Panc1 (cell line): ENCODE results near the gene TREM2. TPM values are rescaled to one million over a fixed set of nuclear protein-coding genes. Genes with fewer than 3 reads are reported as not detected.

ENCODE experiments used
- ATAC-seq: fragments of 200-7000 bp; cut with Tn5 transposase; 2 replicates; pipeline ENCODE4 v1.9.1; 2020; ENCODE audit warnings: mild to moderate bottlenecking, moderate library complexity
- BruUV-seq: library from RNA; stranded (reverse); fragments of 400-500 nt; replicated peaks from 2 replicates; lab custom pipeline; 2021; lab: Mats Ljungman, UMichigan
- CTCF ChIA-PET: fragments of 300-600 bp; sonication (Branson Sonifier 250); formaldehyde crosslinking; loops from one replicate; lab custom pipeline; 2022; ENCODE audit warnings: antibody characterized with exemption; lab: Charles Lee
- POLR2A ChIA-PET: fragments of 300-600 bp; sonication (Branson Sonifier 250); formaldehyde crosslinking; loops from one replicate; lab custom pipeline; 2022; ENCODE audit warnings: antibody characterized with exemption; lab: Charles Lee
- DNase-seq: peaks from one replicate; pipeline ENCODE4 v3.0.0-alpha.2; 2010; ENCODE audit warnings: low read depth, low spot score
- H3K27ac ChIP-seq: 2 replicates; pipeline ENCODE4 v1.5.1; 2011; ENCODE audit warnings: mild to moderate bottlenecking, low read length, inconsistent platforms
- H3K27me3 ChIP-seq: fragments of 200-500 bp; sonication (Bioruptor generic); 2 replicates; pipeline ENCODE4 v1.6.0; 2014; ENCODE audit warnings: low read length, inconsistent platforms; ENCODE audit not compliant: control insufficient read depth, insufficient read depth
- H3K36me3 ChIP-seq: fragments of 200-500 bp; sonication (Bioruptor generic); 2 replicates; pipeline ENCODE4 v1.5.1; 2014; ENCODE audit warnings: inconsistent platforms, mild to moderate bottlenecking, low read length, moderate library complexity; ENCODE audit not compliant: control insufficient read depth, insufficient read depth
- H3K4me1 ChIP-seq: 2 replicates; pipeline ENCODE4 v1.5.1; 2011; ENCODE audit warnings: inconsistent platforms, mild to moderate bottlenecking, low read length, moderate library complexity; ENCODE audit not compliant: control insufficient read depth, insufficient read depth
- H3K4me3 ChIP-seq, 2 experiments: 2 replicates each; pipeline ENCODE4 v1.5.1; 2011 to 2012; ENCODE audit warnings: low read depth in 2 of 2, low read length in 2 of 2, mild to moderate bottlenecking in 2 of 2, inconsistent platforms in 1 of 2, moderate library complexity in 1 of 2
- H3K9me3 ChIP-seq: fragments of 200-500 bp; sonication (Bioruptor generic); 2 replicates; pipeline ENCODE4 v1.5.1; 2014; ENCODE audit warnings: low read depth, mild to moderate bottlenecking, inconsistent platforms, low read length, moderate library complexity; ENCODE audit not compliant: control insufficient read depth, insufficient read depth
- POLR2AphosphoS5 ChIP-seq: IDR thresholded peaks from 2 replicates; pipeline ENCODE4 v1.6.1; 2012; ENCODE audit warnings: mild to moderate bottlenecking, low read depth, low read length, moderate library complexity
- SIN3A ChIP-seq: IDR thresholded peaks from 2 replicates; pipeline ENCODE4 v1.6.1; 2012; ENCODE audit warnings: low read depth, mild to moderate bottlenecking, low read length, moderate library complexity, borderline replicate concordance; ENCODE audit not compliant: insufficient read depth
- TCF7L2 ChIP-seq: IDR thresholded peaks from 2 replicates; pipeline ENCODE4 v1.6.1; 2011; ENCODE audit warnings: mild to moderate bottlenecking, low read depth, low read length, inconsistent platforms
- in situ Hi-C: cut with HindIII; loops from 2 replicates; pipeline ENCODE4 v1.10.0; 2016; ENCODE audit warnings: low sequenced_read_pairs, low pct_unique_long_range_greater_than_20kb
- intact Hi-C: fragments of 100-400 bp; cut with micrococcal nuclease; formaldehyde crosslinking; loops from one replicate; pipeline ENCODE4 v1.10.0; 2022; ENCODE audit not compliant: unreplicated experiment
- total RNA-seq: library from RNA; stranded (reverse); gene quantifications from one replicate; pipeline ENCODE4 v1.2.1, GENCODE V29; 2021; ENCODE audit not compliant: unreplicated experiment
- TF ChIP-seq, protein P1 (sequence below), 2 experiments: IDR thresholded peaks; 2 replicates each; pipeline ENCODE4 v1.6.1; 2011 to 2012; ENCODE audit warnings: low read depth in 2 of 2, control low read depth in 1 of 2, low read length in 1 of 2, mild to moderate bottlenecking in 1 of 2, moderate library complexity in 1 of 2; ENCODE audit not compliant: insufficient read depth in 1 of 2
- TF ChIP-seq, protein P2 (sequence below): fragments of 450-650 bp; IDR thresholded peaks from 2 replicates; pipeline ENCODE4 v1.5.1; 2017; ENCODE audit warnings: mild to moderate bottlenecking

TREM2 gene
- total RNA-seq, 1 experiment from 2014 or later = not detected

- intact Hi-C loops = no loop called here
- no peak for ATAC-seq
- TF ChIP-seq SIN3A = no peak
- no peak for TF ChIP-seq POLR2AphosphoS5
- TF ChIP-seq TCF7L2 = no peak
- TF ChIP-seq, protein P1, sequence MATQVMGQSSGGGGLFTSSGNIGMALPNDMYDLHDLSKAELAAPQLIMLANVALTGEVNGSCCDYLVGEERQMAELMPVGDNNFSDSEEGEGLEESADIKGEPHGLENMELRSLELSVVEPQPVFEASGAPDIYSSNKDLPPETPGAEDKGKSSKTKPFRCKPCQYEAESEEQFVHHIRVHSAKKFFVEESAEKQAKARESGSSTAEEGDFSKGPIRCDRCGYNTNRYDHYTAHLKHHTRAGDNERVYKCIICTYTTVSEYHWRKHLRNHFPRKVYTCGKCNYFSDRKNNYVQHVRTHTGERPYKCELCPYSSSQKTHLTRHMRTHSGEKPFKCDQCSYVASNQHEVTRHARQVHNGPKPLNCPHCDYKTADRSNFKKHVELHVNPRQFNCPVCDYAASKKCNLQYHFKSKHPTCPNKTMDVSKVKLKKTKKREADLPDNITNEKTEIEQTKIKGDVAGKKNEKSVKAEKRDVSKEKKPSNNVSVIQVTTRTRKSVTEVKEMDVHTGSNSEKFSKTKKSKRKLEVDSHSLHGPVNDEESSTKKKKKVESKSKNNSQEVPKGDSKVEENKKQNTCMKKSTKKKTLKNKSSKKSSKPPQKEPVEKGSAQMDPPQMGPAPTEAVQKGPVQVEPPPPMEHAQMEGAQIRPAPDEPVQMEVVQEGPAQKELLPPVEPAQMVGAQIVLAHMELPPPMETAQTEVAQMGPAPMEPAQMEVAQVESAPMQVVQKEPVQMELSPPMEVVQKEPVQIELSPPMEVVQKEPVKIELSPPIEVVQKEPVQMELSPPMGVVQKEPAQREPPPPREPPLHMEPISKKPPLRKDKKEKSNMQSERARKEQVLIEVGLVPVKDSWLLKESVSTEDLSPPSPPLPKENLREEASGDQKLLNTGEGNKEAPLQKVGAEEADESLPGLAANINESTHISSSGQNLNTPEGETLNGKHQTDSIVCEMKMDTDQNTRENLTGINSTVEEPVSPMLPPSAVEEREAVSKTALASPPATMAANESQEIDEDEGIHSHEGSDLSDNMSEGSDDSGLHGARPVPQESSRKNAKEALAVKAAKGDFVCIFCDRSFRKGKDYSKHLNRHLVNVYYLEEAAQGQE (IDR thresholded peaks at IDR 0.05; ENCODE audit: insufficient read depth in 1 of 2, low read depth in 2 of 2, low read length in 1 of 2) = no peak
- TF ChIP-seq, protein P2, sequence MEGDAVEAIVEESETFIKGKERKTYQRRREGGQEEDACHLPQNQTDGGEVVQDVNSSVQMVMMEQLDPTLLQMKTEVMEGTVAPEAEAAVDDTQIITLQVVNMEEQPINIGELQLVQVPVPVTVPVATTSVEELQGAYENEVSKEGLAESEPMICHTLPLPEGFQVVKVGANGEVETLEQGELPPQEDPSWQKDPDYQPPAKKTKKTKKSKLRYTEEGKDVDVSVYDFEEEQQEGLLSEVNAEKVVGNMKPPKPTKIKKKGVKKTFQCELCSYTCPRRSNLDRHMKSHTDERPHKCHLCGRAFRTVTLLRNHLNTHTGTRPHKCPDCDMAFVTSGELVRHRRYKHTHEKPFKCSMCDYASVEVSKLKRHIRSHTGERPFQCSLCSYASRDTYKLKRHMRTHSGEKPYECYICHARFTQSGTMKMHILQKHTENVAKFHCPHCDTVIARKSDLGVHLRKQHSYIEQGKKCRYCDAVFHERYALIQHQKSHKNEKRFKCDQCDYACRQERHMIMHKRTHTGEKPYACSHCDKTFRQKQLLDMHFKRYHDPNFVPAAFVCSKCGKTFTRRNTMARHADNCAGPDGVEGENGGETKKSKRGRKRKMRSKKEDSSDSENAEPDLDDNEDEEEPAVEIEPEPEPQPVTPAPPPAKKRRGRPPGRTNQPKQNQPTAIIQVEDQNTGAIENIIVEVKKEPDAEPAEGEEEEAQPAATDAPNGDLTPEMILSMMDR = no peak
- no peaks in the 10 kb centered on the region for H3K9me3 ChIP-seq
- no peak overlapping the region for H3K27ac ChIP-seq
- H3K4me1 ChIP-seq = no peaks in the 10 kb centered on the region
- no peak for DNase-seq
- POLR2A ChIA-PET = no interaction called here
- CTCF ChIA-PET = no interaction called here
- no TSS peak for BruUV-seq
- no peak overlapping the region for H3K4me3 ChIP-seq
- H3K36me3 ChIP-seq = no peaks in the 10 kb centered on the region
- peaks cover 9% of the 10 kb centered on the region; the same call in 1 of the 2 replicates for H3K27me3 ChIP-seq
- in situ Hi-C loops = no loop called here
Observed at GRCh38 chr6:41175084-41175483, 12.2 kb upstream of the TREM2 start.

- H3K27ac ChIP-seq = no peak overlapping the region
- CTCF ChIA-PET = interaction anchor here (0.6 kb wide), 1 partner anchor 262 kb away, joined by 4 read pairs; no protein-coding TSS in a partner anchor
- no peak overlapping the region for H3K4me3 ChIP-seq
- H3K27me3 ChIP-seq = peaks cover 9% of the 10 kb centered on the region; the same call in 1 of the 2 replicates
- TF ChIP-seq POLR2AphosphoS5 (no peak), TCF7L2 (no peak), SIN3A (no peak)
- TF ChIP-seq, protein P1 (IDR thresholded peaks at IDR 0.05; ENCODE audit: insufficient read depth in 1 of 2, low read depth in 2 of 2, low read length in 1 of 2) = no peak
- TF ChIP-seq, protein P2 = no peak
- POLR2A ChIA-PET = no interaction called here
- no peaks in the 10 kb centered on the region for H3K9me3 ChIP-seq
- ATAC-seq = no peak
- DNase-seq = no peak
- intact Hi-C loops = no loop called here
- H3K4me1 ChIP-seq = no peaks in the 10 kb centered on the region
- no peaks in the 10 kb centered on the region for H3K36me3 ChIP-seq
- in situ Hi-C loops = no loop called here
- BruUV-seq = no TSS peak
Observed at GRCh38 chr6:41174610-41175009, 11.7 kb upstream of the TREM2 start.
